HG02981 (cell line): Measurements from ENCODE around the gene DLGAP4.

Experiments used
- ATAC-seq: cut with Tn5 transposase; IDR thresholded peaks from one replicate; pipeline ENCODE4 v1.9.1; 2021; ENCODE audit warnings: mild to moderate bottlenecking, moderate library complexity; ENCODE audit not compliant: unreplicated experiment

DLGAP4 gene

DNA sequence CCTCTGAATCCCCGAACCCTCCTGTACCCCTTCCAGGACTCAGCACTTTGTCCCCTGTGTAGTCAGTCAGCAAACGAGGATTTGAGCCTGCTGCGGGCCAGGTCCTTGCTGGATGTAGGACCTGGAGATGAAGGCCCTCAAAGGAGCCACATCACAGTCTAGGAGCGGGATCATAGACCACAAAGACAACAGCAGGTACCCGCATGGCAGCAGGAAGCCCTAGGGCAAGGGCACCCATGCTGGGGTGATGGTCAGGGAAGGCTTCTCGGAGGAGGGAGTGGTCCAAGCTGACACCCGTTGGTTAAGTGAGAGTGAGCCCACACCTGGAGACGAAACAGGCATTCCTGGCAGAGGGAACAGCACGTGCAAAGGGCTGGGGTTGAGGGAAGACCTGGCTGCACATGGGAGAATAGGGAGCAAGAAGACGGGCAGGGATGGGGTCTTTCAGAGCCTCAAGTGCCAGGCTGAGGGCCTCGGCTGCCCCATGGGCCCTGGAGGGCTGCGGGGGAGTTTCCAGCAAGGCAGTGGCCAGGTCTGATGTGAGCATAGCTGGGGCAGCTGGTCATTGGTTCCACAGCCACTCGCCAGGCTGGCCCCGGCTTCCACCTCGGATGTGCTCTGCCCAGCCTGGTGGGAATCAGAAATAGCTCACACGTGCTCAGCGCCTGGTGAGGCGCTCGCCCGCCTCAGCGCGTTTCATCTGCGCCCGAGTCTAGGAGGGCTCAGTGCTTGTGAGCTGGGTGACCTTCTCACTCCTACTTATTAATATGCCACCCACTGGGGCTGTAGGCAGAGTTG lies 15.0 kb downstream of the DLGAP4 start:
- ATAC-seq: no peak

DNA sequence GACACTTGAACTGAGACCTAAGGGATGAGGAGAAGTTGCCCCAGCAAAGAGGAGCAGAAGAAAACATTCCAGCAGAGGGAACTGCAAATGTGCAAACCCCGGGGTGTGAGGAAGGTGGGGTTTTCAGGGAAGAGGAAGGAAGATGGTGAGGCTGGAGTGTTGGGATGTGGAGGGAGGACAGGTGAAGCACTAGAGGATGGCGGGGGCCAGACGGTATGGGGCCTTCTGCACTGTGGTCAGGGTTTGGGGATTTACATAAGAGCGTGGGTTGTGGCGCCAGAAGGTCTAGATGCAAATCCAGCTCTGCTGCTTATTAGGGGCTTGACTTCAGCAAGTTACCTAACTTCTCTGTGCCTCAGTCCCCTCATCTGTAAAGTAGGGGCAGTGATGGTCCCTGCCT lies 16.0 kb downstream of the DLGAP4 start:
- no peak for ATAC-seq

DNA sequence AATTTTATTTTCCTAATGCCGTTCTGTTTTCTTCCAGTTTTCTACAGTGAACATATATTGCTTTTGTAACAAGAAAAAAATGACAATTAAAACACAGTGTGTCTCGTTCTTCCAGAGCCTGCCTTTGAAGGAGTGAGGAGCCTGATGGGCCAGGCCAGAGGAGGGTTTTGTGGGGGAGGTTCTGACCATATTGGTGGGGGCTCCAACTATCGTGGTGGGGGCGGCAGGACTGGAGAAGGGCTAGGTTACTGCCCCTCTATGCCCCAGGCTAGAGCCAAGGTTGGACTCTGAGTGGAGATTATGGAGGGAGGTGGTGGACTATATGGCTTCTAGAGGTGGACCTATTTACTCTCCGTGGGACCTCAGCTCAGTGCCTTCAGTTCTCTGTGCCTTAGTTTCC lies 24.0 kb downstream of the DLGAP4 start:
- no peak for ATAC-seq

DNA sequence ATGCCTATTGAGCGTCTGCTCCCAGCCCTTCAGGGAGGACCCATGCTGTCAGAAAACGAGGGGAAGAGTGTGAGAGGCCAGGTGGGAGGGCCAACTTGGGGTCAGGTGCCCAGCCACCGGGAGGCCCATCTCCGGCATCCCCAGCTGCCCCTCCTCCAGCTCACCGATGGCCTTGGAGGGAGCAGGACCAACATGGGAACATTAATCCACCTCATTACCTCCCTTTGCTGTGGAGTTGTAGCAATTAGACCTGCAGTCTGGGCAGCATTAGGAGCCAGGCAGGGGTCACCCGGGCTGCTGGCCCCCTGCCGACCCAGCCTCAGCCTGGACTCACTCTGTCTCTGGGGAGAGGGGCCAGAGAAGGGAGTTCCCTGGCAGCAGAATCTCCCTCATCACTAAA lies 25.1 kb downstream of the DLGAP4 start:
- ATAC-seq: no peak

DNA sequence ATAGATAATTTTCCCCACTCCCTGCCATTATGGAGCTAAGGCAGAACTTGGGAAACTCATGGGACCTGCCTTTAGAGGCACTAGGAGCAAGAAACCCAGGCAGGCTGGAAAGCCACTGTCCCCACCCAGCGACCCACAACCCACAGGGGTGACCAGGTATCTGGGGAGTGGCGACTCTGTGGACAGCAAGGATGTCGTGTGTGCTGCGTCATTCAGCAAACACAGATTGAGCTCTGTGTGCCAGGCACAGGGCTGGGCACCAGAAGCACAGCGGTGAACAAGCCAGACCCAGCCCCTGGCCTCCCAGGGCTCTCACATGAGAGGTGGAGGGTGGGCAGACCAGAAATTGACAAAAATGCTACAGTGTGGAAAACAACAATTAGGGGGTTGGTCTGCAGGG lies 27.7 kb downstream of the DLGAP4 start:
- ATAC-seq: no peak

DNA sequence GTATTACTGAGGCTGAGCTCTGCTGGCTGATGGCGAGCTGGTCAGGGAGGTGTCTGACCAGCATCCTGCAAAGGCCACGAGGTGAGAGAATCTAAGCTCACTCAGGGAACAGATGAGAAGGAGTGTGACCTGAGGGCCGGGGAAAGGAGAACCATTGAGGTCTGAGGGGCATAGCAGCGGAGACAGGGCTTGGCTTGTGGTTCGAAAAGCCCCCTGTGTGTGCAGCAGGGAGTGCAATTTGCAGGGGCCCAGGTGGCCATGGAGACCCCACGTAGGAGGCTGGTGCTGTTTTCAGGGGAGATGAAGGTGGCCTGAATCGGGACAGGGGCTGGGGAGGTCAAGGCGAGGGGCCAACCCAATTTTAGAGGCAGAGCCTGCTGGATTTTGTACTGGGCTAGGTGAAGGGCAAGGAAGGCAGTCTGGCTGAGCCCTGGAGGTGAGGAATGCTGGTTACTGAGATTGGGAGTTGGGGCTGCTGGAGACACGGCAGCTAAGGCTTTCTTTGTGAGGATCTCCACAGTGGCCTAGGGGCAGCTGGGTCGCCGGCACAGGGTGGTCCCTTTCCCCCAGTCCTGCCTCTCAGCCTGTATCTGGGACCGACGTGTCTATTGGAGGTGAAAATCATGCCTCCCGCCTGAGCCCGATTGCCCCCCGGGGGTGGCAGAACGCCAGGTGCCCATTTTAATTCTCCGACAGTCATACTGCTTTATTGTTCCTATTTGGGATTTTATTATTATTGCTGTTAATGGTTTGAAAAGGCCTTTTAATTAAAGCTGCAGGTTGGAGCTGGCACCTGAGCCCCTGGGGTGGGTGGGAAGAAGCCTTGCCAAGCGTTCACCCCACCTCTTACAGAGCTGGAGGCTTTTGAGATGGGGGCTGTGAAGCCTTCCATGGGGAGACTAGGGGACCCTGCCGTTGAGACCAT lies 28.4 kb downstream of the DLGAP4 start:
- no peak for ATAC-seq

DNA sequence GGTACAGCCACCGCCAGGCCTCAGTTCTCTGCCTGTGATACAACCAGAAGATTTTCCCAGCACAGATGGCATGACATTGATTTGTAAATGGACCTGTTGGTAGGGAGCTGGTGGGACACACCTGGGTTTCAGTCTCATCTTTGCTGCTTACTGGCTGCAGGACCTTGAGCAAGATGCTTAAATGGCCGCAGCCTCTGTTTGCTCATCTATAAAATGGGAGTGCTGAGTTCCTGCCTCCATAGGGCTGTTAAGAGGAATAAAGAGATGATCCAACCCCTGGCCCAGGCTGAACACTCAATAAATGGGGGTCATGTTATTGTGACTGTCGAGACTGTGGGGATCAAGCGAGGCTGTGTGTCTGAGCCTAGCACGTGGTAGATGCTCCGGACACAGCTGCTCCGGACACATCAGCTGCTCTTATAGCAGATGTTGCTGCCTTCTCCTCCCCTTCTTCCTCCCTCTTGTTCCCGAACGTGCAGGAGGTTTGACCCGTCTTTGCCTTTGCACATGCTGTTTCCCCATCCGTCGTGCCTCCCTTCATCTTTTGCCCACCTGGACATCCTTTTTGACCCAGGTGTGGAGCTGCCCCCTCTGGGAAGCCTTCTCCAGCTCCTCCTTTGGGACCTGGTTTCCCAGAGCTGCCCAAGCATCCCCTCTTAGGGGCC lies 29.2 kb downstream of the DLGAP4 start:
- no peak for ATAC-seq

DNA sequence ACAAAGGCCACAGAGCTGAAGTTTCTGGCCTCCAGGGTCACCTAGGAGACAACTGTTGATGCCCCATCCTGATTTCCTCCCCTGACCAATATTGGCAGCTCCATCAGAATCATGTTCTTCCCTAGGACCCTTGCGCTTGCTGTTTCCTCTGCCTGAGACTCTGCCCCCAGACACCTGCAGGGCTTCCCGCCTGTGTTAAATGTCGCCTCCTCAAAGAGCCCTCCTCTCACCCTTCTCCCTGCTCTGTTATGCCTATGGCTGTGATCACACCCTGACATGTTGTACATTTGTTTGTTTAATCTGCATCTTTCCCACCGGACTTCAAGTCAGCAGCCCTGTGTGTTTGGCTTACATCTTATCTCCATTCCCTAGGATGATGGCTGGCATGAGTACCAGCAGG lies 30.1 kb downstream of the DLGAP4 start:
- ATAC-seq: no peak

DNA sequence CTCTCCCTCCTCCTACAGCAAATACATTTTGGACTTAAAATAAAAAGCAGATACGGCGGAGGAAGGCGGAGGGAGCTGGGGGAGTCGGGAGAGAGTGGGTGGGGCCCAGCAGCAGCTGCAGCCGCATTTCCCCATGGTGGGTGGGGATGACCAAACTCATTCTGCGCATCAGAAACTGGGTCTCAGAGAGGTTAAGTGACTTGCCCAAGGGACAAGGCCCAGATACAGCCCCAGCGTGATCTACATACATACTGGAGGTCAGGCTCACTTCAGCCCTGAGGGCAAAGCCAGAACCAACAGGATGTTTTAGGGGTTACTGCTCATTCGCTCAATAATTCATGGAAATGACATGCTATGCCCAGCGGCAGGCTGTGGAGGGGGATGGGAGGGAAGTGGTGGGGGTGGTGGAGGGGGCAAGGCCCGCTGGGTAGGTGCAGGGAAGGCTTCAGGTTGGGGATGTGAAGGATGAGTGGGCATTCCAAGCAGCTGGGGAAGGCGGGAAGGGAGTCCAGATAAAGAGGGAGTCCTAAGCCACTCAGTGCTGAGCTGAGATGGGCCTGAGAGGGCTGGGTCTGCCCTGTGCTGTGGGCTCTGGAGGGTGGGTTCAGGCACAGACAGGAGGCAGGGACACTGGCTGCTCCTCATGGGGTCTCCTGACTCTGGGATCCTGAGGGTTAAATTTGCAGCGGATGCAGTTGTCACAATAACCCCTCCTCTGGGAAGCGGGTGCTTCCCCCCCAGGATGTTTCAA lies 31.0 kb downstream of the DLGAP4 start:
- ATAC-seq: no peak

DNA sequence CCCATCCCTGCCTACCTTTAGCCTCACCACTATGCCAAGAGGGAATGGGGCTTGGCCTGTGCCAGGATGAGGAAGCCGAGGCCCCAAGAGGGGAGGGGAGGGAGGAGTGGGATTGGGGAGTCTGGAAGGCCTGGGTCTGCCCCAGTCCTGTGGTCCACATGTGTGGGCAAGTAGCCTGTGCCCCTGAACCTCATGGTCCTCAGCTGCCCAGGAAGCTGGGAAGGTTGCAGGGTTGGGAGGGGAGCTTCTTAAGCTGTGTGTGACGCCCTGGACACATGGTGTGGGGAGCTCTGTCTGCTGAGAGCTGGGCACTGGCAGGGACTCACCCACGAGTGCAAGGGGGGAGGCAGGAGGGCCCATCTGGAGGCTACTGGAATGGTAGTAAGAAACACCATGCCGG lies 31.7 kb downstream of the DLGAP4 start:
- no peak for ATAC-seq

DNA sequence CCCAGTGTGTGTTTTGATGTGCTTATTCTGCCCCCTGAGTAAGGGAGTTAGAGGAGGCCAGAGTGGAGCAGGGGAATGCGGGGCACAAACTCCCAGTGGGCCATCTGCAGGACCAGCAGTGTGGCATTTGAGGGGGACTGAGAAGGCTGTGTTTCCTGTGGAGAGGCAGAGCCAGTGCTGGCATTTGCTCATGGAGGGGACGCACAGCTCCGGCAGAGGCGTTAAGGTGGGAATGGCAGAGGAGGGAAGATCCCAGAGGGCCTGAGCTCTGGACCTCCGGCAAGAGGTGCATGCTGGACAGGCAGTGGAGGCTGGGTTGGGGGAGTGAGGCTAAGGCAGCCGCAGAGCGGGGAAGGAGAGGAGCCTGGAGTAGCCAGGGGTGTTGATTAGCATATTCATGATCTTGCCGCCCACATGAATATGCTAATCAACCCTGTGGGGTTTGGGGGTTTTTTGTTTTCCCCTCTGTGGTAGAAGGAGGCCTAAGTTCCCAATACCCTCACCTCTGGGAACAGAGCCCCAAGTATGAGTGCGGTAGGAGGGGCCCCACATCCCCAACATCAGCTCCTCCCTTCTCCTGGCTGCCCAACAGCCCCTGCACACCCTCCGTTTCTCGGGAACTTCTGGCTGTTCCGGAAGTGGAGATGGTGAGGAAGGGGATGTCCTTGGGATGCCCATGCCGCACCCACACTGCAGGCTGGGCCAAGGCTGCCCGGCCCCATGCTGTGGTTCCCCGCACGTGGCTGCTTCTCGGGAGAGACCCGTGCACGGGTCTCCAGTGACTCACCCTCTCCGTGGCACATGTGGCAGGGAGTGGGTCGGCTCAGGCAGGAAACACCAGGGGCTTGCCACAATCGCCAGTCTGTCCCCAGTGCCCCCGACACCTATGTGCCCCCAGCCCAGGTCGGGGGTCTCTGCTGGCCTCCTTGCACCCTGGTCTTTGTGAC lies 33.8 kb downstream of the DLGAP4 start:
- no peak for ATAC-seq

DNA sequence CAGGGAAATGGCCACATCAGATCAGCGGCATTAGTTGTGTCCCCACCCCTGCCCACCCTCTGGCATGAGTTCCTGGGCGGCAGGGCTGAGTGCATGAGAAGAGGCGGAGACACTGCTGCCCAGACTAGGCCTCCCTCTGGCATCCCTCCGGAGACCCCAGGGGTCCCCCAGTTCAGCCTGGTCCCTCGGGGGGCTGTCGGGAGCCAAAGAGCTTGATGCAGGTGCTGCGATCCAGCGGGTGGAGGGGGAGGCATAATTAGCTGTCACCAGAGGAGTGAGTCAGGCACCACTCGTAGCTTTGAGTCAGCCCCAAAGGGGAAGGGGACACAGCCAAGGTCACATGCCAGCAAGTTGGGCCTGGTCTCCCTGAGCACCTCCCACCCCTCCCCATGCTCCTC lies 34.5 kb downstream of the DLGAP4 start:
- no peak for ATAC-seq

DNA sequence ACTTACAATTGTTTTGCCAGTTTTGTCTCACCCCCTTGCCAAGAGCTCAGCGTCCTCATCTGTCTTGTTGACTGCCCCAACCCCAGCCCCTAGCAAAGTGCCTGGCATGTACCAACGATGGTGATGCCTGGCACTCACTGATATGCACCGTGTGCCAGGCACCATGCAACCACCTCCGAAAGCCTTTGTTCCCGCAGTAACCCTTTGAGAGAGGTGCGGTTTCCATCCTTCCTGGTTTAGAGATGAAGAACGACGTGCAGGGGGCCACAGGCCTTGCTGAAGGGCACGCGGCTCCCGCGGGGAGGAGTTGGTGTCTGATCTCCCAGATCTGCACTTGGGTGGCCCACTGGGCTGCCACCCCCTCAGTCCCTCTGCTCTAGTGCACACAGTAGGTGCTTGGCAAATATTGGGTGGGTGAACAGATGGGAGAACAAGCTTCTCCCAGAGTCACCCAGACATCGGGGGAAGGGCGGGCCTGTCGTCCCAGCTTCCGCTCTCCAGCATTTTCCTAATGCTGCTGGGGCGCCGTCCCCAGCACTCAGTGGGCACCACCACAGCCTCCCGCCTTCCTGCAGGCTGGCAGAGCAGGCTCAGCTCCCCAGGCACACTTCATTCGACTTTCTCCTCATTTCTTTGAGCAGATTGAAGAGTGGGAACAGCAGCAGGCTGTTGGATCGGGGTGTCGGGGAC lies 35.3 kb downstream of the DLGAP4 start:
- no peak for ATAC-seq

DNA sequence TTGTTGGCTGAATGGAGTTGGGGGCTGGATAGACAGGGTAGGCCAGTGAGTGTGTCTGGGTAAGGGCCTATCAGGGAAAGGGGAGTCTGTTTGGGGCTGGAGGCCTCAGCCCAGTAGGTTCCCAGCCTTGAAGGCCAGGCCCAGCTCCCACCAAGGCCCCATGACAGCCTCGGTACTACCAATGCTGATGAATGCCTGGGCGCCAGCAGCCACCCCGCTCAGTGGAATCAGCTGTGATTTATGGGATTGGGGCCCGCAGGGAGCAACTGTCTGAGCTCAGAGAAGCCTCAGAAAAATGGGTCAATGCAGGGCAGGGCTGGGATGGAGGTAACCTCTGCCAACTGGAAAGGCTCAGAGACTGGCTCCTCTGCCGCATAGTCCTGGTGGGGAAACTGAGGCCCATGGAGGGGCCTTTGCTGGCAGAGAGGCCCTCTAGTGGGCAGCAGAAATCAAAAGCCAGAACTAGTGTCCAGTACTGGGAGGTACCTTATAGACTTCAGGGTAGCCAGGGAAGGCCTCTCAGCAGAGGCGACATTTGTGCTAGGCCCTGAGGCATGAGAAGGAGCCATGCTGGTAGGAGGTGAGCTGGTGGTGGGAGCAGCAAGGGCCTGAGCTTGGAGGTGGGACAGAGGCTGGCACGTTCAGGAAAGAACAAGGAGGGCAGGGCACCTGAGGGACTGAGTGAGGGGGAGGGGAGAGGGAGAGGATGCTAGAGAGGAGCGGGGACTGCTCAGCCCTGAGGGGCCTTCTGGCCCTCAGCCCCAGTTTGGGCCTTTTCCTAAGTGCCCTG lies 36.4 kb downstream of the DLGAP4 start:
- ATAC-seq: no peak

DNA sequence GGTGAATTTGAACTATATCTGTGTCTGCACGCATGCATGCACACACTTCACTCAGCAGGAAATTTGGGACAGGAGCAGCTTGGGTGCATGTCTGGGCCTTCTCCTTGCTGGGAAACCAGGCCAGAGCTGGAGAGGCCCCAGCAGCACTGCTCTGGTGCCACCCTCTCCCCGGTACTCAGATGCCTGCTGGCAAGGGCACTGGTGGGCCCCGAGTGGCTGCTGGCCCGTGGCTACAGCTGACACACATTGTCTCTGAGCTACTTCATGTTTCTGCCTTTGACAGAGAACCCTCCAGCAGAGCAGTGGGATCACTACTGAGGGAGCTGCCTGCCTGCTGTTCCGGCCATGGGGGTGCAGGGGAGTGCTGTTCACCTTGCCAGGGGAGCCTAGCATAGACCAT lies 37.5 kb downstream of the DLGAP4 start:
- ATAC-seq: no peak

DNA sequence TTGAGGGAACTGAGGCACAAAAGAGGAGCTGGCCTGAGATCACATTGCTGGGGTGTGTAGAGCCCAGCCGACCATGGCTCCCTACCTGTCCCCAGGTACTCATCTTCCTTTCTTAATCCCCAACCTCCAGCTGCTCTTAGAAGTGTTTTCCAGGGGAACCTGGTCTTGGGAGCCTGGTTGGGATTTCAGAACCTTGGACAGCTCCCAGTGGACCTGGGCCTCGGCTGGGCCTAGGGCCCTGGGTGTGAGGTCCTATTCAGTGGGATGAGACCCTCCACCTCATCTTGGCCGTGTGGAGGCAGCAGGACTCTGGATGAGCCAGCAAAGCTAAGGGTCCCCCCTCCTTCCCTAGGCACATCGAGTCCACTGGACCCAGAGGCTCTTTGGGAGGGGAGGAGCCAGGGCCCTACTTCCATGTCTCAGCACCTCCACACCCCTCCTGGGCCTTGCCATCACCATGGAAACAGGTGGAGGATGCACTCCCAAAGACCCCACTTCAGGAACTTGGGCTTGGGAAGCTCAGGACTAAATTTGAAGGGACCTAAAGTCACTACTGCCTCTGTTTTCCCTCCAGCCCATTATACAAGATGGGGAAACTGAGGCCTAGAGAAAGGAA lies 38.5 kb downstream of the DLGAP4 start:
- no peak for ATAC-seq

DNA sequence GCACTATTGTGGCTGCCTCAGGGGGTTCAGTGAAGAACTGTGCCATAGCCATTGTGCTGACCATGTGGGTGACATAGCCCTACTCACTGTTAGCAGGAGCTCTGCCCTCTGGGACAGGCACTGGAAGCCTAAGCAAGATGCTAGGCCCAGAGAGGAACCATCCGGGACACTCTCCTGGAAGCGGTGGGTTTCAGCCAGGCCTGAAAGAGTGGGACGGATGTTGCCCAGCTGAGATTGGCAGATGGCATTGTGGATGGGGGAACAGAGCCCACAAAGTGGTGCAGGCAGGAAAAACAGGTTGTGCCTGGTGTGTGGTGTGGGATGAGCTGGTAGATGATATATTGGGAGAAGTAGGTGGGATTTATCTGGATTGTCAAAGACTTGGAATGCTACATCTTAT lies 40.1 kb downstream of the DLGAP4 start:
- ATAC-seq: no peak
